GM12864 (cell line): ENCODE measurements around the gene CCDC33.

Source experiments
- DNase-seq: peaks from one replicate; pipeline ENCODE4 v3.0.0-alpha.2; 2011; ENCODE audit warnings: low read depth
- H3K4me3 ChIP-seq: 2 replicates; pipeline ENCODE4 v1.5.1; 2011; ENCODE audit warnings: mild to moderate bottlenecking, low read depth, low read length, control low read depth
- CTCF ChIP-seq: IDR thresholded peaks from 2 replicates; pipeline ENCODE4 v1.5.1; 2011; ENCODE audit warnings: low read depth, mild to moderate bottlenecking, moderate library complexity, low read length, control low read depth, inconsistent platforms; ENCODE audit errors: missing control alignments

Gene CCDC33

GRCh38 chr15:74302821-74303359 is 66.8 kb downstream of the CCDC33 start:
- DNase-seq, result no peak
- H3K4me3 ChIP-seq, result no peak overlapping the region
- peak; percentile 74 for TF ChIP-seq CTCF

- H3K4me3 ChIP-seq, result no peak overlapping the region
- no peak for DNase-seq
- no peak for TF ChIP-seq CTCF
Measured at GRCh38 chr15:74303741-74304309, 67.7 kb downstream of the CCDC33 start.

DNA sequence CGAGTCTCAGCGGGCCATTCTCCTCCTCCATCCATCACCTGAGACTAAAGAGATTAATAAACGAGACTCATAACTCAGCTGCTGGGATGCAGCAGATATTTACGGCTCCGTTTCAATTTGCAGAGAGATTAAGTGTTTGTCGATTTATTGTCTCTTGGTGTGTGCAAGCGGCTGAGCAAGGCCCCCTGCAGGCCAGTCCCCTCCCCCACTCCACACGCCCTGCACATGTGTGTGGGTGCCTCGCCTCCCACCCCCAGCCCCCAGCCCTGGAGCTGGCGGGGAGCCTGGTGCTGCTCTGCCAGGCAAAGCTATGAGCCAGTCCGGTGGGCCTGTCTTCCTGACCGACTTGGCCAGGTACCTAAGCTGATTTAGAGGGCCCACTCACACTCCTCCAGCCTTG is 68.3 kb downstream of the CCDC33 start:
- TF ChIP-seq CTCF, result no peak
- no peak overlapping the region for H3K4me3 ChIP-seq
- DNase-seq, result no peak

DNA sequence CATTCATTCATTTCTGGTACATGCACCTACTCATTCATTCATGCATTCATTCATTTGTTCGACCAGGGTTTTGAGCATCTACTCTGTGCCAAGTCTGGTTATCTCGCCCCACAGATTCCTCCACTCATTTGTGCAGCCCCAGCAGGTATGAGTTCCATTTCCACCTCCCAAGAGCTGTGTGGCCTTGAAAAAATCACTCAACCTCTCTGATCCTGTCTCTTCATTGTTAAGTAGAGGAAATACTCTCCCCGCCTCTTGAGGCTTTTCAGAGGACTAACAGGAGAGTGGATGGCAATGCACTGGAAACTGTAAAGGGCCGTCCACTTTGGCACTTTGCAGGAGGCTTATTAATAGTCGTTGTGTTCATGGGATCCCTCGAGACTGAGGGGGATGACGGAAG is 69.6 kb downstream of the CCDC33 start:
- DNase-seq, result no peak
- TF ChIP-seq CTCF, result no peak
- no peak overlapping the region for H3K4me3 ChIP-seq

GRCh38 chr15:74306781-74307217 is 70.7 kb downstream of the CCDC33 start:
- no peak for DNase-seq
- H3K4me3 ChIP-seq, result no peak overlapping the region
- no peak for TF ChIP-seq CTCF

DNA sequence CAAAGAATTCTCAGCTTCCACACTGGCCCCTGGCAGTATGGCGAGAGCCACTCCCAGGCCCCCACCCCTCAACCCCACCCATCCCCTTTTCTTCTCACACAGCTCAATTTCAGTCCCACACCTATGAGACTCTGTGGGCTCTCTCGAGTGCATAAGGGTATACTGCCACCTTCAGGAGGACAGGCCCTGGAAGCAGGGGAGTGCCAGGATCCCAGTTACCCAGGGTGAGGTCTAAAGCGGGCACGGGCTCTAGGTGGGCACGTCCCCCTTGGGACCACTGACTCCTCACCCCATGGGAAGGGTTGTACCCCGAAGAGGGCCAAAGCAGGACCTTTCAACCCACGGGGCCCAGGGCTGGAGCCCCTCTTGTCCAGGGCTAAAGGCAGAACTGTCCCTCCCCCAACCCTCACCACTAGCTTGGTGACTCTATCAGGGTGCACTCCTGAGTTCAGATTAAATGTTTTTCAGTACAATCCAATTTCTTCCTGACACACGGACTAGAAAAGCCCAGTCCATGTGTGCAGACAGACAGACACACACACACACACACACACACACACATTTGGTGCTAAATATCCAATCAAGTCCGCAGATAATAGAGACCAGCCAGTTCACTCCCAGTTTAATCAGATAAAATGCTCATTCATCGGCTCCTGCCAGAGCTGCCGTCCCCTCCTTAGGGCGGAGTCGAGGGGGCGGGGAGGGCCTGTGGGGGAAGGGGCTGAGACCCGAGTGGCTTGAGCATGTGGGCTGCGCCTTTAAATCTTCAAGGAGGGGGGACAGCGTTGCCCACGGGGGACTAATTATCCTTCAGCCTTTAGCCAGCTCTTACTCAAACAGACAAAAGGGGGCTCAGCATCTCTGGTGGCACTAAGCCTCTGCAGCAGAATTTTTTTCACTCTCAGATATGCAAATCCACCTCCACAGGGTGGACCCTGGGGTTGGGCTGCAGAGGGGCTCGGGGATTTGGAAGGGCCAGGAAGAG is 72.0 kb downstream of the CCDC33 start:
- no peak overlapping the region for H3K4me3 ChIP-seq
- peak; percentile 72 for TF ChIP-seq CTCF
- no peak for DNase-seq
